ENCODE results near the gene CGA. TPM values are rescaled to one million over a fixed set of nuclear protein-coding genes. Genes with fewer than 3 reads are reported as not detected.

Gene CGA
- polyA plus RNA-seq, 1 donor (not counting 4 experiments of a cell fraction or from before 2014, with no cell fraction given) = not detected

DNA sequence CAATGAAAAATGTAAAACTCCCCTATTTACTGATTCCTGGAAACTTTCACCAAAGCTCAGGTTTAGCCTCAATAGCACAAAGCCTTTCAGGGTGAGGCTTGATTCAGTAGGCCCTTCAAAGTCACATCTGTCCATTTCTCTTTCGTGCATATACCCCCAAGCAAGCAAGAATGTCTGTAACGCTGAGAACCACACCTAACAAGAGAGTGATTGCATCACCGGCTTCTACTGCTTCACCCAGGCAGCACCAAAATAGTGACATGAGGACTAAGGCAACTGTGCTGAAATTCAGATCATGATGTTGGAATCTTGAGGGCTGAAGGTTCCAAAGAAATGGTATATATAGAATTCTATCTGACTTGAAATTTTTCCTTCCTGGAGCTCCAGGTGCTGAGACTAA, 26.1 kb downstream of the CGA start:
- Histone ChIP-seq H3K9ac (ENCODE audit: control insufficient read depth, extremely low read depth, insufficient read depth, low read length) (no peak overlapping the region), H3K4me2 (ENCODE audit: control insufficient read depth, extremely low read depth, insufficient read depth, low read depth, low read length) (no peak overlapping the region), H3K9me3 (ENCODE audit: control insufficient read depth, low read depth, low read length) (no peaks in the 10 kb centered on the region), H4K20me1 (ENCODE audit: control insufficient read depth, extremely low read depth, insufficient read depth, low read length) (no peaks in the 10 kb centered on the region), H3K27me3 (ENCODE audit: control insufficient read depth, extremely low read depth, insufficient read depth, low read length) (no peaks in the 10 kb centered on the region), H3K4me1 (ENCODE audit: control insufficient read depth, extremely low read depth, insufficient read depth, low read length) (no peaks in the 10 kb centered on the region), H3K27ac (ENCODE audit: control insufficient read depth, insufficient read depth, low read length) (no peak overlapping the region), H3K36me3 (ENCODE audit: control insufficient read depth in 2 of 2, extremely low read depth in 1 of 2, insufficient read depth in 2 of 2, low read length in 2 of 2) (no peaks in the 10 kb centered on the region), H3K79me2 (ENCODE audit: control insufficient read depth, insufficient read depth, low read length) (no peaks in the 10 kb centered on the region), H3K9me1 (ENCODE audit: control insufficient read depth, extremely low read depth, insufficient read depth, low read length) (no peaks in the 10 kb centered on the region), H3K4me3 (ENCODE audit: control insufficient read depth in 2 of 3, extremely low read depth in 1 of 3, insufficient read depth in 2 of 3, low read depth in 1 of 3, low read length in 3 of 3) (no peak overlapping the region), H2AFZ (ENCODE audit: control insufficient read depth, low read length) (no peak overlapping the region)
- no peak for TF ChIP-seq EZH2 (IDR thresholded peaks at IDR 0.05; ENCODE audit: low read length)
- TF ChIP-seq, protein P1, sequence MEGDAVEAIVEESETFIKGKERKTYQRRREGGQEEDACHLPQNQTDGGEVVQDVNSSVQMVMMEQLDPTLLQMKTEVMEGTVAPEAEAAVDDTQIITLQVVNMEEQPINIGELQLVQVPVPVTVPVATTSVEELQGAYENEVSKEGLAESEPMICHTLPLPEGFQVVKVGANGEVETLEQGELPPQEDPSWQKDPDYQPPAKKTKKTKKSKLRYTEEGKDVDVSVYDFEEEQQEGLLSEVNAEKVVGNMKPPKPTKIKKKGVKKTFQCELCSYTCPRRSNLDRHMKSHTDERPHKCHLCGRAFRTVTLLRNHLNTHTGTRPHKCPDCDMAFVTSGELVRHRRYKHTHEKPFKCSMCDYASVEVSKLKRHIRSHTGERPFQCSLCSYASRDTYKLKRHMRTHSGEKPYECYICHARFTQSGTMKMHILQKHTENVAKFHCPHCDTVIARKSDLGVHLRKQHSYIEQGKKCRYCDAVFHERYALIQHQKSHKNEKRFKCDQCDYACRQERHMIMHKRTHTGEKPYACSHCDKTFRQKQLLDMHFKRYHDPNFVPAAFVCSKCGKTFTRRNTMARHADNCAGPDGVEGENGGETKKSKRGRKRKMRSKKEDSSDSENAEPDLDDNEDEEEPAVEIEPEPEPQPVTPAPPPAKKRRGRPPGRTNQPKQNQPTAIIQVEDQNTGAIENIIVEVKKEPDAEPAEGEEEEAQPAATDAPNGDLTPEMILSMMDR (optimal IDR thresholded peaks at IDR 0.05 in 1 of 3, IDR thresholded peaks at IDR 0.05 in 1 of 3, conservative IDR thresholded peaks at IDR 0.05 in 1 of 3; ENCODE audit: extremely low read depth in 1 of 3, insufficient read depth in 2 of 3, low read length in 3 of 3) = no peak
- DNase-seq (ENCODE audit: low read depth, low spot score) = no peak
- dilution Hi-C loops (cut with MboI; ENCODE audit: extremely low pct_ligation_motif_present, low sequenced_read_pairs) = no loop called here
- no peak for FAIRE-seq

GRCh38 chr6:87066449-87067333, 28.2 kb downstream of the CGA start:
- no peak overlapping the region for H3K4me2 ChIP-seq (ENCODE audit: control insufficient read depth, extremely low read depth, insufficient read depth, low read depth, low read length)
- no peaks in the 10 kb centered on the region for H3K79me2 ChIP-seq (ENCODE audit: control insufficient read depth, insufficient read depth, low read length)
- DNase-seq (ENCODE audit: low read depth, low spot score) = no peak
- no peak for TF ChIP-seq EZH2 (IDR thresholded peaks at IDR 0.05; ENCODE audit: low read length)
- TF ChIP-seq, protein P1 (optimal IDR thresholded peaks at IDR 0.05 in 1 of 3, IDR thresholded peaks at IDR 0.05 in 1 of 3, conservative IDR thresholded peaks at IDR 0.05 in 1 of 3; ENCODE audit: extremely low read depth in 1 of 3, insufficient read depth in 2 of 3, low read length in 3 of 3) = peak; percentile 33 to 41 (median 37)
- no peaks in the 10 kb centered on the region for H3K9me1 ChIP-seq (ENCODE audit: control insufficient read depth, extremely low read depth, insufficient read depth, low read length)
- dilution Hi-C loops (cut with MboI; ENCODE audit: extremely low pct_ligation_motif_present, low sequenced_read_pairs) = no loop called here
- no peak overlapping the region for H3K4me3 ChIP-seq (ENCODE audit: control insufficient read depth in 2 of 3, extremely low read depth in 1 of 3, insufficient read depth in 2 of 3, low read depth in 1 of 3, low read length in 3 of 3)
- H2AFZ ChIP-seq (ENCODE audit: control insufficient read depth, low read length) = no peak overlapping the region
- H3K9ac ChIP-seq (ENCODE audit: control insufficient read depth, extremely low read depth, insufficient read depth, low read length) = no peak overlapping the region
- H4K20me1 ChIP-seq (ENCODE audit: control insufficient read depth, extremely low read depth, insufficient read depth, low read length) = no peaks in the 10 kb centered on the region
- no peaks in the 10 kb centered on the region for H3K4me1 ChIP-seq (ENCODE audit: control insufficient read depth, extremely low read depth, insufficient read depth, low read length)
- no peaks in the 10 kb centered on the region for H3K9me3 ChIP-seq (ENCODE audit: control insufficient read depth, low read depth, low read length)
- no peaks in the 10 kb centered on the region for H3K27me3 ChIP-seq (ENCODE audit: control insufficient read depth, extremely low read depth, insufficient read depth, low read length)
- FAIRE-seq = no peak
- no peaks in the 10 kb centered on the region for H3K36me3 ChIP-seq (ENCODE audit: control insufficient read depth in 2 of 2, extremely low read depth in 1 of 2, insufficient read depth in 2 of 2, low read length in 2 of 2)
- H3K27ac ChIP-seq (ENCODE audit: control insufficient read depth, insufficient read depth, low read length) = no peak overlapping the region
